Osteocyte (in vitro differentiated cells): ENCODE data around the gene LBP. TPM values are rescaled to one million over a fixed set of nuclear protein-coding genes. Genes with fewer than 3 reads are reported as not detected.

Source experiments
- DNase-seq: peaks from one replicate; pipeline ENCODE4 v3.0.0; 2021; ENCODE audit warnings: mixed read lengths; ENCODE audit not compliant: unreplicated experiment; ENCODE audit errors: extremely low spot score
- H3K27ac Mint-ChIP-seq: one replicate; pipeline ENCODE4 v1.8.0; 2021; ENCODE audit warnings: mild to moderate bottlenecking, mixed read lengths; ENCODE audit not compliant: unreplicated experiment
- H3K27me3 Mint-ChIP-seq: one replicate; pipeline ENCODE4 v1.8.0; 2021; ENCODE audit warnings: mixed read lengths; ENCODE audit not compliant: unreplicated experiment
- H3K36me3 Mint-ChIP-seq: one replicate; pipeline ENCODE4 v1.8.0; 2021; ENCODE audit warnings: mixed read lengths; ENCODE audit not compliant: unreplicated experiment
- H3K4me1 Mint-ChIP-seq: one replicate; pipeline ENCODE4 v1.8.0; 2021; ENCODE audit warnings: mixed read lengths; ENCODE audit not compliant: unreplicated experiment
- H3K4me3 Mint-ChIP-seq: one replicate; pipeline ENCODE4 v1.8.0; 2021; ENCODE audit warnings: mild to moderate bottlenecking, moderate library complexity, mixed read lengths; ENCODE audit not compliant: unreplicated experiment
- H3K9me3 Mint-ChIP-seq: one replicate; pipeline ENCODE4 v1.8.0; 2021; ENCODE audit warnings: mixed read lengths; ENCODE audit not compliant: unreplicated experiment
- CTCF ChIP-seq: fragments of 200-600 bp; sonication (generic); IDR thresholded peaks from 2 replicates; pipeline ENCODE4 v1.5.0; 2021; ENCODE audit warnings: antibody characterized with exemption, mild to moderate bottlenecking, moderate library complexity
- total RNA-seq: library from RNA; stranded (reverse); gene quantifications from 2 replicates; pipeline ENCODE4 v1.2.1, GENCODE V29; 2021

The LBP gene
- total RNA-seq, 1 donor from 2014 or later: not detected

GRCh38 chr20:38325905-38326304 lies 20.4 kb upstream of the LBP start:
- no peak for TF ChIP-seq CTCF
- Mint-ChIP-seq H3K9me3 (no peaks in the 10 kb centered on the region), H3K27ac (no peak overlapping the region), H3K4me1 (peaks cover 7% of the 10 kb centered on the region), H3K36me3 (peaks cover 1% of the 10 kb centered on the region), H3K4me3 (no peak overlapping the region), H3K27me3 (peaks cover 3% of the 10 kb centered on the region)
- no peak for DNase-seq

- peaks cover 6% of the 10 kb centered on the region for H3K4me1 Mint-ChIP-seq
- H3K27me3 Mint-ChIP-seq: peaks cover 3% of the 10 kb centered on the region
- H3K9me3 Mint-ChIP-seq: no peaks in the 10 kb centered on the region
- no peak for DNase-seq
- no peak overlapping the region for H3K4me3 Mint-ChIP-seq
- no peak for TF ChIP-seq CTCF
- H3K36me3 Mint-ChIP-seq: peaks cover 1% of the 10 kb centered on the region
- no peak overlapping the region for H3K27ac Mint-ChIP-seq
Observed at GRCh38 chr20:38326309-38326708, 20.0 kb upstream of the LBP start.

GRCh38 chr20:38330638-38331037 lies 15.6 kb upstream of the LBP start:
- no peak overlapping the region for H3K4me3 Mint-ChIP-seq
- H3K9me3 Mint-ChIP-seq: no peaks in the 10 kb centered on the region
- no peak overlapping the region for H3K27ac Mint-ChIP-seq

GRCh38 chr20:38331245-38331644 lies 15.0 kb upstream of the LBP start:
- H3K27ac Mint-ChIP-seq: no peak overlapping the region
- H3K27me3 Mint-ChIP-seq: peaks cover 39% of the 10 kb centered on the region
- TF ChIP-seq CTCF: no peak

More at GRCh38 chr20:38330638-38331037, 15.6 kb upstream of the LBP start:
- peaks cover 33% of the 10 kb centered on the region for H3K27me3 Mint-ChIP-seq
- peaks cover 1% of the 10 kb centered on the region for H3K36me3 Mint-ChIP-seq
- no peaks in the 10 kb centered on the region for H3K4me1 Mint-ChIP-seq
- no peak for TF ChIP-seq CTCF
- no peak for DNase-seq

GRCh38 chr20:38331814-38332213 lies 14.5 kb upstream of the LBP start:
- no peaks in the 10 kb centered on the region for H3K4me1 Mint-ChIP-seq
- peaks cover 43% of the 10 kb centered on the region for H3K27me3 Mint-ChIP-seq
- no peak for TF ChIP-seq CTCF
- H3K4me3 Mint-ChIP-seq: no peak overlapping the region
- no peak for DNase-seq
- no peak overlapping the region for H3K27ac Mint-ChIP-seq
- peaks cover 1% of the 10 kb centered on the region for H3K36me3 Mint-ChIP-seq
- H3K9me3 Mint-ChIP-seq: no peaks in the 10 kb centered on the region

More at GRCh38 chr20:38331245-38331644, 15.0 kb upstream of the LBP start:
- Mint-ChIP-seq H3K9me3 (no peaks in the 10 kb centered on the region), H3K36me3 (peaks cover 1% of the 10 kb centered on the region), H3K4me1 (no peaks in the 10 kb centered on the region), H3K4me3 (no peak overlapping the region)
- no peak for DNase-seq
